ENCODE results near the gene ZNF683.

ZNF683 gene

GRCh38 chr1:26361605-26362122 is 10.9 kb downstream of the ZNF683 start:
- no peak for DNase-seq
- in situ Hi-C loops (cut with MboI; ENCODE audit: low pct_unique_long_range_greater_than_20kb, low sequenced_read_pairs) = no loop called here

- no peak for DNase-seq
- in situ Hi-C loops (cut with MboI; ENCODE audit: low pct_unique_long_range_greater_than_20kb, low sequenced_read_pairs) = no loop called here
Measured at GRCh38 chr1:26360807-26361604, 11.5 kb downstream of the ZNF683 start.

DNA sequence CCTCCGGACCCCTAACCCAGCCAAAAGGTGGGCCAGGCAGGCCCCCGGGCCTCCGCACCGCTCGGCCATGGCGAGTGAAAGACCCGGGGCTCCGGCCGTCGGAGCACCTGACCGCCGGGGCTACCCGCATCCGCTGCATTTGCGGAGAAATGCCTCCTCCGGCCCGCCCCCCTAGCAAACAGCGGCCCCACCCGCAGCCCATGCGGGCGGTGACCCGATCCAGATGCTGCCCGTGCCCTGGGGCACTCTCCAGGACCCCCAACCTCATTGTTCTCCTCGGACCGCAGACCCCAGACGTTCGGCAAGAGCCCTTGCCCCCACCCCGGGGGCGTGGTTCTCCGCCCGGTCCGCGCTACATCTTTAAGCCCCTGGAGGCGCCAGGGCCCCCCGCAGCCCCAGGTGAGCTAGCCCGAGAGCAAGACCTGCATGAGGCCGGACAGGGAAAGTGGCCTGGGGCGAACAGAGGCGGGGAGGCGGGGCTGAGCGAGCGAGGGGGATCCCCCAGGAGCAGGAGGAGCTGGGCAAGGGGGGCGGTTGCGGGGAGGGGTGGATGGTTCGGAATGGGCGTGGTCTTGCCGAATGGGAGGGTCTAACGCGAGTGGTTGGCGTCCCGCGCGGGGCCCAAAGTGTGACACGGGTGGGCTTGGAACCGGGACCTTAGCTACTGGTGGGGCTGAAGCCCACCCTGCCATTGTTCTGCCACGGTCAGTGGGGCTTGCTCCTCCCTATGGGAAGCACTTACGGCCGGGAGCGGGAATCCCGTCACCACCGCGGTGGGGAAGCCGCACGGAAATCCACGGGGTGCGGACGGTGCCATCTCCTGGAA is 12.4 kb downstream of the ZNF683 start:
- in situ Hi-C loops (cut with MboI; ENCODE audit: low pct_unique_long_range_greater_than_20kb, low sequenced_read_pairs) = no loop called here
- DNase-seq = no peak

DNA sequence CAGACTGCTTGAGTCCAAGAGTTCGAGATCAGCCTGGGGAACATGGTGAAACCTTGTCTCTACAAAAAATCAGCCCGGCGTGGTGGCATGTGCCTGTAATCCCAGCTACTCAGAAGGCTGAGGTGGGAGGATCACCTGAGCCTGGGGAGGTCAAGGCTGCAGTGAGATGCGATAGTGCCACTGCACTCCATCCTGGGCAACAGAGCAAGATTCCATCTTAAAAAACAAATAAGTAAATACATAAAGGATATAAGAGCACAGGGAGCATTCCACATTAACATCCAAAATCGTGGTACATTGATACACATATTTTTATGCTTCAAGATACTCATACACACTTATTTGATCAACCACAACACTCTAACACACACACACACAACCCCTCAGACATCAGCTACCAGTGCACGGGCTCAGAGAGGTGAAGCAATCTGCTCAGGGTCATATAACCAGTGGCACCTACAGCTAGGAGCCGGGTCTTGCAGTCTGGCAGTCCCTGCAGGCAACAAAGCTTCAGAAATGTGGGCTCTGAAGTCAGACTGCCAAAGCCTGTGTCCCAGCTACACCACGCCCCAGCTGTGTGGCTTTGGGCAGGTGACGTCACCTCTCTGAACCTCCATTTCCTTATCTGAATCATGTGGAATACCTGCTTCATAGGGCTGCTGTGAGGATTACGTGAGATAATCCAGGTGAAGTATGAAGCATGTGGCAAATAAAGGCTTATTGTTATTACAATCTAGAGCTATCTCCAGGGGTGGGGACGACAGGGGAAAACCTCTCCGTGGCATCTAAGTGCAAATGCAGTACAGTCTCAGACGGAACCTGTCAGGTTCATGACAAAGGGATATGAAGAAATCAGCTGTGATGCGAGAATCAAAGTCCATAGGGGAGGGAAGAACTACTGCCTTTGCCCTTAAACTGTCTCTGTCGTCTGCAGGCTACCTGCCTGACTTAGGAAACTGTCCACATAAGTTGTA is 13.9 kb downstream of the ZNF683 start:
- in situ Hi-C loops (cut with MboI; ENCODE audit: low pct_unique_long_range_greater_than_20kb, low sequenced_read_pairs) = no loop called here
- DNase-seq = no peak

GRCh38 chr1:26357121-26357602 is 15.4 kb downstream of the ZNF683 start:
- in situ Hi-C loops (cut with MboI; ENCODE audit: low pct_unique_long_range_greater_than_20kb, low sequenced_read_pairs) = no loop called here
- DNase-seq = no peak

- no peak for DNase-seq
- in situ Hi-C loops (cut with MboI; ENCODE audit: low pct_unique_long_range_greater_than_20kb, low sequenced_read_pairs) = no loop called here
Measured at GRCh38 chr1:26356106-26356505, 16.4 kb downstream of the ZNF683 start.

GRCh38 chr1:26354972-26355371 is 17.6 kb downstream of the ZNF683 start:
- no peak for DNase-seq
- in situ Hi-C loops (cut with MboI; ENCODE audit: low pct_unique_long_range_greater_than_20kb, low sequenced_read_pairs) = no loop called here

- no peak for DNase-seq
Measured at GRCh38 chr1:26353976-26354820, 18.4 kb downstream of the ZNF683 start, which contains the start of gene CRYBG2. Gene CRYBG2, minus strand, starts transcription at chr1:26354130. Its CDS starts 7,473 bp downstream, at chr1:26346657.

DNA sequence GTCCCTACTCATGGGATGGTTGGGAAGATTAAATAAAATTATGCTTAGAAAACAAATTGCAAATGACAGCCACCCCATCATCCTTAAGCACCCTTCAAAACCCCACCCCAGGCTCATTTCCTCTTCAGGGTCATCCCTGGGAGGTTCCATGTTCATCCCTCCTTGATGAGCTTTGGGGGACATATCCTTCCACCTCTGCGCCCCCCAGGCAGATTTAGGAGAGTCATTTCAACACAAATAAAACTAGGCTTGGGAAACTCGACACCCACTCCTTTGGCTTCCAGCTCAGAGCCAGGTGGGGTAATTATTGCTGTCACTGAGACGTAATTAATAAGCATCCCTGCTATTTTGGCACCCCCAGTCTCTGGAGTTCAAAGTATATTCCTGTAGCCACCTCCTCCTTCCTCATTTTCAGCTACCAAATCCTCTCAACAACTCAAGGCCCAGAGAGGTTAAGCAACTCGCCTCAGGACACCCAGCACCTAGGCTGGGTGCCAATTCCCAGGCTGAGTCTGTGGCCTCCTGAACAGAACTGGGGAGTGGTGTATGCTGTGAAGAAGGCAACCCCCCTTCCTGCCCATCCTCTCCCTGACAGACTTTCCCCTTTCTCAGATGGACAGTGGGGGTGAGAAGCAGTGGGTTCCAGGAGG is 19.2 kb downstream of the ZNF683 start:
- in situ Hi-C loops (cut with MboI; ENCODE audit: low pct_unique_long_range_greater_than_20kb, low sequenced_read_pairs) = no loop called here
- no peak for DNase-seq

More at GRCh38 chr1:26353976-26354820, 18.4 kb downstream of the ZNF683 start, which contains the start of gene CRYBG2:
- in situ Hi-C loops (cut with MboI; ENCODE audit: low pct_unique_long_range_greater_than_20kb, low sequenced_read_pairs) = no loop called here

GRCh38 chr1:26352338-26352679 is 20.2 kb downstream of the ZNF683 start:
- no peak for DNase-seq
- in situ Hi-C loops (cut with MboI; ENCODE audit: low pct_unique_long_range_greater_than_20kb, low sequenced_read_pairs) = no loop called here

GRCh38 chr1:26351590-26352337 is 20.8 kb downstream of the ZNF683 start:
- DNase-seq = no peak
- in situ Hi-C loops (cut with MboI; ENCODE audit: low pct_unique_long_range_greater_than_20kb, low sequenced_read_pairs) = no loop called here

DNA sequence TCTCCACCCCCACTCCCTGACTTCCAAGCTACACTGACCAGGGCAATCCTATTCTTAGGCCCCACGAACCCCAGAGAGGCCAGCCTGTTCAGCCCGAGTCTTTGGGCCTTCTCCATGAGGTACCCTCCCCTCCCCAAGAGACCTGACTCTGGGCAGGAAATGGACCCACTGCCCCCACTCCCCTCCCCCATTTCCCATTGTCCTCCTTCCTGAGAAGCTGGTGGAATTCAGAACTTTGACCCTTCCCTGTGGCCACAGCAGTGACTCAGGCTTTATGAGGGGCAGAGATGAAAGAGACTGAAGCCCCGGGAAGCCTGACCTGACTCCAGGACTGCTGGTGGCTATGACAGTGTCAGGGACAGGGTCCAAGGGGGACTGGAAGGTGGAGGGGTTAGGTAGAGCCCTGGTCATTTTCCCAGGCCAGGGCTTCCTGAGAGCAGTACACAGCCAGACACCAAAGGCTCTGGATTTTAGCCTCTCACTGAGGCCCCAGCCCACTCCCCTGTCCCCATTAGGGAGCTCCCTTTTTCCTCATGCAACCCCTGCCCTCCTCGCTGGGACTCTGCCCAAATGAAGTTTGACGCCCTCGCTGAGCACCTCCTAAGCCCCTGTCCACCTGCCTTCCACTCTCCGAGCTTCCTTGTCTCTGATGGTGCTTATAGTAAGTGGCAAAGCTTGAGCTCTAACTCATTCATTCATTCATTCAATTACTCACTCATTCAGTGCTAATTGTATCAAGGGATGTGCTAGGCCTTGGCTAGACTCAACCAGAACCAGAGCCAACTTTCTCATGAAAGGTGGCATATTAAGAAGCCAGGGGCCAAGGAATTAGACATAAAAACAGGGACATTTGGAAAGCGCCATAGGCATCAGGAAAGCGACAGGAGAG is 21.6 kb downstream of the ZNF683 start:
- in situ Hi-C loops (cut with MboI; ENCODE audit: low pct_unique_long_range_greater_than_20kb, low sequenced_read_pairs) = no loop called here
- no peak for DNase-seq

- in situ Hi-C loops (cut with MboI; ENCODE audit: low pct_unique_long_range_greater_than_20kb, low sequenced_read_pairs) = no loop called here
- DNase-seq = no peak
Measured at GRCh38 chr1:26350343-26350700, 22.2 kb downstream of the ZNF683 start.

DNA sequence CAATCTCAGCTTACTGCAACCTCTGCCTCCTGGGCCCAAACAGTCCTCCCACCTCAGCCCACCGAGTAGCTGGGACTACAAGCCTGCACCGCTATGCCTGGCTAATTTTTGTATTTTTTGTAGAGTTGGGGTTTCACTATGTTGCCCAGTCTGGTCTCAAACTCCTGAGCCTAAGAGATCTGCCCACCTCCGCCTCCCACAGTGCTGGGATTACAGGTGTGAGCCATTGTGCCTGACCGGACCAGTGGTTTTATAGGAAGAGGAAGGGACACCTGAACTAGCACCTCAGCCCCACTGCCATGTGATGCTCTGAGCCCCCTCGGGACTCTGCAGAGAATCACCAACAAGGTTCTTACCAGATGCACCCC is 22.7 kb downstream of the ZNF683 start:
- in situ Hi-C loops (cut with MboI; ENCODE audit: low pct_unique_long_range_greater_than_20kb, low sequenced_read_pairs) = no loop called here
- no peak for DNase-seq

DNA sequence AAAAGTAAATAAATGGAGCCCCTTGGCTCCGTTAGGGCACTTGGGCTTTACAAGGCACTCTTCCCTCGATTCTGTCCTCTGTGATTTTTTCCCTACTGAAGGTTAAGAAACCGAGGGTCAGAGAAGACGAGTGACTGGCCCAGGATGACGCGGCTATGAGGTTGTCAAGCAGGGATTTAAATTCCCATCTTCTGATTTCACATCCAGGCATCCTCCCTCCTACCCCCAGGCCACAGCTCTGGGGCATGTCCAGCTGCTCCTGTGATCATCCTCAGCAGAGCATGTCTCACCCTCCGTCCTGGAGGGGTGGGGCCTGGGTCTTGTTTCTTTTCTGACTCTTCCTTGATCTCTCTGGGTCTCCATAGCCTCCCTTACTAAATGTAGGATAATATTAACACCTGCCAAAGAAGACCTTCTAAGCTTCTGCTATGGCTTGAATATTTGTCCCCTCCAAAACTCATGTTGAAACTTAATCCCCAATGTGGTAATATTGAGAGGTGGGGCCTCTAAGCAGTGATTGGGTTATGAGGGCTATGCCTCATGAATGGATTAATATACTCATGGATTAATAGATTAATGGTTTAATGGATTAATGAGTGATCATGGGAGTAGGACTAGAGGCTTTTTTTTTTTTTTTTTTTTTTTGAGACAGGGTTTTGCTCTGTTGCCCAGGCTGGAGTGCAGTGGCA is 23.2 kb downstream of the ZNF683 start:
- in situ Hi-C loops (cut with MboI; ENCODE audit: low pct_unique_long_range_greater_than_20kb, low sequenced_read_pairs) = no loop called here
- DNase-seq = no peak
